CD4-positive, alpha-beta T cell (primary cell): ENCODE results near the gene RPLP1. TPM values are rescaled to one million over a fixed set of nuclear protein-coding genes. Genes with fewer than 3 reads are reported as not detected.

Experiments
- ATAC-seq: fragments of 200-7000 bp; cut with Tn5 transposase; one replicate; pipeline ENCODE4 v1.10.0; 2022; ENCODE audit warnings: mild to moderate bottlenecking; ENCODE audit not compliant: poor library complexity
- CTCF ChIA-PET: fragments of 350-600 bp; sonication (Branson Sonifier 250); formaldehyde crosslinking; loops from one replicate; lab custom pipeline; 2021; ENCODE audit warnings: antibody characterized with exemption, inconsistent platforms; lab: Charles Lee
- POLR2A ChIA-PET: fragments of 350-600 bp; sonication (Branson Sonifier 250); formaldehyde crosslinking; loops from one replicate; lab custom pipeline; 2021; ENCODE audit warnings: antibody characterized with exemption, inconsistent platforms; lab: Charles Lee
- DNase-seq, 14 experiments: peaks; one replicate each; pipeline ENCODE4 v3.0.0-alpha.2; 2013 to 2020; ENCODE audit warnings: mixed read lengths in 2 of 14
- H3K27ac ChIP-seq, 2 donors: one replicate each; pipeline versions ENCODE4 v1.5.1 to v1.7.0; 2013; ENCODE audit warnings: low read length in 2 of 2, low read depth in 1 of 2, mild to moderate bottlenecking in 1 of 2
- H3K27me3 ChIP-seq, 2 experiments: 1 replicate in 1 of 2; 2 replicates in 1 of 2; pipeline versions ENCODE4 v1.6.1 to v1.7.0; 2013; ENCODE audit warnings: low read length in 2 of 2, control low read depth in 1 of 2, mild to moderate bottlenecking in 1 of 2, moderate library complexity in 1 of 2; ENCODE audit not compliant: insufficient read depth in 2 of 2, control insufficient read depth in 1 of 2
- H3K36me3 ChIP-seq: one replicate; pipeline ENCODE4 v1.6.1; 2013; ENCODE audit warnings: low read length, control low read depth; ENCODE audit not compliant: insufficient read depth
- H3K4me1 ChIP-seq: one replicate; pipeline ENCODE4 v1.6.1; 2013; ENCODE audit warnings: low read length, control low read depth; ENCODE audit not compliant: insufficient read depth
- H3K4me3 ChIP-seq: one replicate; pipeline ENCODE4 v1.5.1; 2013; ENCODE audit warnings: mild to moderate bottlenecking, low read length, moderate library complexity
- H3K9me3 ChIP-seq, 2 experiments: 1 replicate in 1 of 2; 2 replicates in 1 of 2; pipeline versions ENCODE4 v1.6.1 to v1.7.0; 2013; ENCODE audit warnings: low read length in 2 of 2, mild to moderate bottlenecking in 2 of 2, control low read depth in 1 of 2, moderate library complexity in 1 of 2; ENCODE audit not compliant: control insufficient read depth in 1 of 2, insufficient read depth in 1 of 2
- H3K27ac Mint-ChIP-seq: one replicate; pipeline ENCODE4 v1.8.0; 2020; ENCODE audit warnings: mixed read lengths
- H3K27me3 Mint-ChIP-seq: one replicate; pipeline ENCODE4 v1.8.0; 2021; ENCODE audit warnings: mixed read lengths
- H3K36me3 Mint-ChIP-seq: one replicate; pipeline ENCODE4 v1.8.0; 2021; ENCODE audit warnings: low read depth, mixed read lengths
- H3K4me1 Mint-ChIP-seq: one replicate; pipeline ENCODE4 v1.8.0; 2021; ENCODE audit warnings: low read depth, mixed read lengths
- H3K4me3 Mint-ChIP-seq: one replicate; pipeline ENCODE4 v1.8.0; 2020; ENCODE audit warnings: mild to moderate bottlenecking, mixed read lengths
- H3K9me3 Mint-ChIP-seq: one replicate; pipeline ENCODE4 v1.8.0; 2020; ENCODE audit warnings: mixed read lengths
- intact Hi-C, 2 experiments: fragments of 100-400 bp; cut with DNase I in 1 of 2; cut with micrococcal nuclease in 1 of 2; formaldehyde crosslinking; loops; one replicate each; pipeline versions ENCODE4 v1.15.1 to v1.9.0; 2023 to 2025; cut with DNase I, micrococcal nuclease
- total RNA-seq, 174 experiments: library from RNA in 2 of 174; stranded (reverse) in 2 of 174; gene quantifications; one replicate each; pipeline ENCODE4 v1.2.3 and lab custom pipeline; 2021 to 2026
- TF ChIP-seq, protein P1 (sequence below): fragments of 200-600 bp; IDR thresholded peaks from one replicate; pipeline ENCODE4 v1.8.0; 2022; ENCODE audit warnings: antibody characterized with exemption, mild to moderate bottlenecking

Gene RPLP1
- total RNA-seq, 2 experiments from 2014 or later: 2,527 to 2,615 TPM

DNA sequence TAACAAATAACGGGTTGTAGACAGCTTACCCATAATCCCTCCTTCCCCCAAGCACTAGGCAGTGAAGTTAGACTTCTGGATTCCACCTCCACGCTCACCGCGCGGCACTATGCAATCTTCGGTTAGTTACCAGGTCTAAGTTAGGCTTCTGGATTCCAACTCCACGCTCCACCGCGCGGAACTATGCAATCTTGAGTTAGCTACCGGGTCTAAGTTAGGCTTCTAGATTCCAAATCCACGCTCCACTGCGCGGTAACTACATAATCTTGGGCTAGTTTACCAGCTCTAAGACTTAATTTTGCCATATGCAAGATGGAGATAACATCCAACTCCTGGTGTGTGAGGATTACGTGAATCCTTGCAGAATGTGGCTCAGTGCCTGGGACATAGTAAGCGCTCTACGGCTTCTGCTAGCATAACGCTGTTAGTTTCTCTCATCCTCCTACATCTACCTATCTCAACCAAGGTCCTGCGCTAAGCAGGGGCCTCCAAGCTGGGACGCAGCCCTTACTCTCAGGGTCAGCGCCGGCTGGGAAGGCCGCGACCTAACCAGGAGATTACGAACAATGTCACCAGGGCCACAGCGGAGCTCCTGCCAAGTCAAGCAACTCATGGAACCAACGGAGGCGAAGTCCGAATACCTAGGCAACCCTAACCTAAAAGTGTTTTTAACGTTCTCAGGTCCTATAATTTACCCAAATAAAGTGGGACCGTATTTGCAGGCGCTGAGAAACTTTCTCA is 497 bp upstream of the RPLP1 start:
- Histone ChIP-seq H3K27me3 (no peaks in the 10 kb centered on the region), H3K4me1 (peaks cover 38% of the 10 kb centered on the region), H3K27ac (peak overlapping the region; percentile 78 to 91), H3K9me3 (no peaks in the 10 kb centered on the region), H3K4me3 (peak overlapping the region; percentile 98), H3K36me3 (peaks cover 29% of the 10 kb centered on the region)
- TF ChIP-seq, protein P1, sequence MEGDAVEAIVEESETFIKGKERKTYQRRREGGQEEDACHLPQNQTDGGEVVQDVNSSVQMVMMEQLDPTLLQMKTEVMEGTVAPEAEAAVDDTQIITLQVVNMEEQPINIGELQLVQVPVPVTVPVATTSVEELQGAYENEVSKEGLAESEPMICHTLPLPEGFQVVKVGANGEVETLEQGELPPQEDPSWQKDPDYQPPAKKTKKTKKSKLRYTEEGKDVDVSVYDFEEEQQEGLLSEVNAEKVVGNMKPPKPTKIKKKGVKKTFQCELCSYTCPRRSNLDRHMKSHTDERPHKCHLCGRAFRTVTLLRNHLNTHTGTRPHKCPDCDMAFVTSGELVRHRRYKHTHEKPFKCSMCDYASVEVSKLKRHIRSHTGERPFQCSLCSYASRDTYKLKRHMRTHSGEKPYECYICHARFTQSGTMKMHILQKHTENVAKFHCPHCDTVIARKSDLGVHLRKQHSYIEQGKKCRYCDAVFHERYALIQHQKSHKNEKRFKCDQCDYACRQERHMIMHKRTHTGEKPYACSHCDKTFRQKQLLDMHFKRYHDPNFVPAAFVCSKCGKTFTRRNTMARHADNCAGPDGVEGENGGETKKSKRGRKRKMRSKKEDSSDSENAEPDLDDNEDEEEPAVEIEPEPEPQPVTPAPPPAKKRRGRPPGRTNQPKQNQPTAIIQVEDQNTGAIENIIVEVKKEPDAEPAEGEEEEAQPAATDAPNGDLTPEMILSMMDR: no peak
- POLR2A ChIA-PET: interaction anchor here (0.5 to 5.4 kb wide), 26 partner anchors 9 to 1910 kb away, joined by 3 to 205 read pairs (median 4); partner anchors contain the start of genes FEM1B, GLCE, KIF23 and TLE3
- ATAC-seq: peak; percentile 31
- Mint-ChIP-seq H3K9me3 (no peaks in the 10 kb centered on the region), H3K27me3 (no peaks in the 10 kb centered on the region), H3K36me3 (peaks cover 47% of the 10 kb centered on the region), H3K4me3 (peak overlapping the region; percentile 95), H3K27ac (peak overlapping the region; percentile 94), H3K4me1 (peaks cover 47% of the 10 kb centered on the region)
- CTCF ChIA-PET: interaction anchor here (0.5 to 4.5 kb wide), 8 partner anchors 9 to 1690 kb away, joined by 3 to 61 read pairs (median 4); no protein-coding TSS in a partner anchor
- peak in 8 of 14 experiments; percentile 15 to 66 (median 24) for DNase-seq
- intact Hi-C loops: loop anchor here (1.0 to 10.0 kb wide), 7 partner anchors 16 to 645 kb away; partner anchors contain the start of genes KIF23 (in 2 of the 2), GLCE (in 1 of the 2) and TLE3 (in 1 of the 2)

DNA sequence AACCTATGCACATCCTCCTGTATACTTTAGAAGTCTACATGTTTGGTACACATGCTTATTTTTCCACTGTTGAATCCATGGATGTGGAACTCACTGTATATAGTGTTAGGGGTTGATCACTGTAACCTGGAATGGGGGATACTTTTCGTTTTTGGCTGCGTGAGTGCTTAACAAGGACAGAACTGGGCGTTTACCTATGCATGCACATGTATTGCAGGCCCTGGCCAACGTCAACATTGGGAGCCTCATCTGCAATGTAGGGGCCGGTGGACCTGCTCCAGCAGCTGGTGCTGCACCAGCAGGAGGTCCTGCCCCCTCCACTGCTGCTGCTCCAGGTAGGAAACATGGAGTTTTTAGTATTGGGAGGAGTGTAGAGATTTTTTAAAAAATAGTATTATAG is 2.3 kb downstream of the RPLP1 start:
- ATAC-seq (no peak), DNase-seq (no peak)
- Mint-ChIP-seq H3K4me3 (peak overlapping the region; percentile 95), H3K27me3 (no peaks in the 10 kb centered on the region), H3K27ac (peak overlapping the region; percentile 94), H3K9me3 (no peaks in the 10 kb centered on the region), H3K36me3 (peaks cover 56% of the 10 kb centered on the region), H3K4me1 (peaks cover 60% of the 10 kb centered on the region)
- CTCF ChIA-PET: interaction anchor here (1.6 to 4.5 kb wide), 2 partner anchors 8 to 13 kb away, joined by 4 to 61 read pairs; no protein-coding TSS in a partner anchor
- TF ChIP-seq, protein P1: no peak
- H3K9me3 ChIP-seq: no peaks in the 10 kb centered on the region
- H3K36me3 ChIP-seq: peaks cover 29% of the 10 kb centered on the region
- no peak overlapping the region for H3K4me3 ChIP-seq
- peaks cover 38% of the 10 kb centered on the region for H3K4me1 ChIP-seq
- POLR2A ChIA-PET: interaction anchor here (4.7 to 5.4 kb wide), 2 partner anchors 8 to 13 kb away, joined by 96 to 205 read pairs; no protein-coding TSS in a partner anchor
- intact Hi-C loops: loop anchor here in 1 of 2 experiments (5.0 to 10.0 kb wide), 3 partner anchors 293 to 642 kb away; partner anchors contain the start of genes GLCE and TLE3
- peak overlapping the region in 1 of 2 donors; percentile 23 for H3K27ac ChIP-seq
- no peaks in the 10 kb centered on the region for H3K27me3 ChIP-seq

DNA sequence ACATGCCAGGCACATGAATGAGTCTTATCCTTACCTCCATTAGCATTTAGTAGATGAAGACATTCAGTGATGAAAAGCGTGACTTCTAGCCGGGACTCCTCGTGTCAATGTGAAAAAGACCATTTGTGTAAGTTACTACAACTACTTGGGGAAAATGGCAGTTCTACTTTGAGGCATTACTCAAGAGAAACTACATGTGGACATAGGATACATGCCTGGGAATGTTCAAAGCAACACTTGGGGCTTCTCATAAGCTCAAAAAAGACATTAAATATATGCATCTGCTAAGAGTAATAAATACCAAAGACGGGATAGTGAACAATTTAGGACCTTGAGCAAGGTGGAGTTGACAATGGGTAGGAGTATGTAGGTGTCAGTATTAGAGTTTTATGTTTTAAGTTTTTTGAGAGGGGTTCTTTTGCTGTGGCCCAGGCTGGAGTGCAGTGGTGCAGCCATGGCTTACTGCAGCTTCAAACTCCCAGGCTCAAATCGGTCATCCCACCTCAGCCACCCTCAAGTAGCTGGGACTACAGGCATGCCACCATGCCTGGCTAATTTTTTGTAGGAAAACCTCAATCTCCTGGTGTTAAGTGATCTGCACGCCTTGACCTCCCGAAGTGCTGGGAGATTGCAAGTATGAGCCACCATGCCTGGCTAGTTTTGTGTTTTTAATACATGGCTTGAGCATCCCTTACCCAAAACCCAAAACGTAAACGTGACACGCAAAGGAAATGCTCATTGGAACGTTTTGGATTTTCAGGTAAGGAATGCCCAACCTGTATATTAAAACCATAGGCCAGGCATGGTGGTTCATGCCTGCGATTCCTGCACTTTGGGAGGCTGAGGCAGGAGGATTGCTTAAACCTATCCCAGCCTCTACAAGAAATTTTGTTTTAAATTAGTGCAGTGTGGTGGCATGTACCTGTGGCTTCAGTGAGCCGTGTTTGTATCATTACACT is 3.9 kb downstream of the RPLP1 start:
- ChIA-PET CTCF (interaction anchor here (1.6 kb wide), 1 partner anchor 12 kb away, joined by 4 read pairs; no protein-coding TSS in a partner anchor), POLR2A (interaction anchor here (5.4 kb wide), 1 partner anchor 11 kb away, joined by 96 read pairs; no protein-coding TSS in a partner anchor)
- intact Hi-C loops: loop anchor here in 1 of 2 experiments (10.0 kb wide), 1 partner anchor 642 kb away; no protein-coding TSS in a partner anchor
- DNase-seq (no peak), ATAC-seq (no peak)
- TF ChIP-seq, protein P1: no peak
- Histone ChIP-seq H3K36me3 (peaks cover 29% of the 10 kb centered on the region), H3K27me3 (no peaks in the 10 kb centered on the region), H3K27ac (no peak overlapping the region), H3K4me3 (no peak overlapping the region), H3K4me1 (peaks cover 40% of the 10 kb centered on the region), H3K9me3 (no peaks in the 10 kb centered on the region)
- peak overlapping the region; percentile 27 for H3K4me3 Mint-ChIP-seq
- H3K36me3 Mint-ChIP-seq: peaks cover 56% of the 10 kb centered on the region
- peaks cover 66% of the 10 kb centered on the region for H3K4me1 Mint-ChIP-seq
- H3K27me3 Mint-ChIP-seq: no peaks in the 10 kb centered on the region
- no peaks in the 10 kb centered on the region for H3K9me3 Mint-ChIP-seq
- H3K27ac Mint-ChIP-seq: peak overlapping the region; percentile 94
